GM19395 (cell line): Measurements from ENCODE around the gene MOXD1.

Experiments used
- ATAC-seq: cut with Tn5 transposase; IDR thresholded peaks from one replicate; pipeline ENCODE4 v1.9.1; 2021; ENCODE audit warnings: mild to moderate bottlenecking, moderate library complexity; ENCODE audit not compliant: unreplicated experiment

MOXD1 gene

GRCh38 chr6:132285004-132285780, 116.1 kb downstream of the MOXD1 start:
- no peak for ATAC-seq

GRCh38 chr6:132282696-132283095, 118.6 kb downstream of the MOXD1 start:
- ATAC-seq, result no peak

- ATAC-seq, result no peak
These were observed 120.8 kb downstream of the MOXD1 start for GRCh38 chr6:132280436-132280835.

GRCh38 chr6:132279592-132280139, 121.6 kb downstream of the MOXD1 start:
- peak; percentile 97 for ATAC-seq

- ATAC-seq, result no peak
These were observed 126.0 kb downstream of the MOXD1 start for GRCh38 chr6:132275066-132275970.

GRCh38 chr6:132272776-132273175, 128.5 kb downstream of the MOXD1 start:
- no peak for ATAC-seq

- ATAC-seq, result peak; percentile 35
These were observed 130.4 kb downstream of the MOXD1 start for GRCh38 chr6:132270726-132271402.

GRCh38 chr6:132268666-132269065, 132.6 kb downstream of the MOXD1 start:
- ATAC-seq, result peak; percentile 27

GRCh38 chr6:132268209-132268608, 133.1 kb downstream of the MOXD1 start:
- ATAC-seq, result peak; percentile 3

- ATAC-seq, result no peak
These were observed 135.7 kb downstream of the MOXD1 start for GRCh38 chr6:132265451-132266097.

GRCh38 chr6:132264021-132264500, 137.2 kb downstream of the MOXD1 start:
- no peak for ATAC-seq

- ATAC-seq, result no peak
These were observed 139.9 kb downstream of the MOXD1 start for GRCh38 chr6:132261354-132261753.

- no peak for ATAC-seq
These were observed 142.2 kb downstream of the MOXD1 start for GRCh38 chr6:132259070-132259469.

- ATAC-seq, result no peak
These were observed 143.7 kb downstream of the MOXD1 start for GRCh38 chr6:132257561-132257960.

GRCh38 chr6:132256457-132256856, 144.8 kb downstream of the MOXD1 start:
- no peak for ATAC-seq

- no peak for ATAC-seq
These were observed 147.4 kb downstream of the MOXD1 start for GRCh38 chr6:132253906-132254305.

GRCh38 chr6:132253211-132253610, 148.1 kb downstream of the MOXD1 start:
- ATAC-seq, result no peak

- ATAC-seq, result no peak
These were observed 149.2 kb downstream of the MOXD1 start for GRCh38 chr6:132252113-132252512.

GRCh38 chr6:132251711-132252110, 149.6 kb downstream of the MOXD1 start:
- ATAC-seq, result no peak

GRCh38 chr6:132247381-132248159, 153.7 kb downstream of the MOXD1 start:
- no peak for ATAC-seq
